SKM-1 (cell line): ENCODE data around the gene CYP26B1.

ENCODE experiments used
- DNase-seq: peaks from one replicate; lab custom pipeline; 2025; ENCODE audit not compliant: unreplicated experiment; lab: John Stamatoyannopoulos, UW

CYP26B1 gene, protein sequence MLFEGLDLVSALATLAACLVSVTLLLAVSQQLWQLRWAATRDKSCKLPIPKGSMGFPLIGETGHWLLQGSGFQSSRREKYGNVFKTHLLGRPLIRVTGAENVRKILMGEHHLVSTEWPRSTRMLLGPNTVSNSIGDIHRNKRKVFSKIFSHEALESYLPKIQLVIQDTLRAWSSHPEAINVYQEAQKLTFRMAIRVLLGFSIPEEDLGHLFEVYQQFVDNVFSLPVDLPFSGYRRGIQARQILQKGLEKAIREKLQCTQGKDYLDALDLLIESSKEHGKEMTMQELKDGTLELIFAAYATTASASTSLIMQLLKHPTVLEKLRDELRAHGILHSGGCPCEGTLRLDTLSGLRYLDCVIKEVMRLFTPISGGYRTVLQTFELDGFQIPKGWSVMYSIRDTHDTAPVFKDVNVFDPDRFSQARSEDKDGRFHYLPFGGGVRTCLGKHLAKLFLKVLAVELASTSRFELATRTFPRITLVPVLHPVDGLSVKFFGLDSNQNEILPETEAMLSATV

DNA sequence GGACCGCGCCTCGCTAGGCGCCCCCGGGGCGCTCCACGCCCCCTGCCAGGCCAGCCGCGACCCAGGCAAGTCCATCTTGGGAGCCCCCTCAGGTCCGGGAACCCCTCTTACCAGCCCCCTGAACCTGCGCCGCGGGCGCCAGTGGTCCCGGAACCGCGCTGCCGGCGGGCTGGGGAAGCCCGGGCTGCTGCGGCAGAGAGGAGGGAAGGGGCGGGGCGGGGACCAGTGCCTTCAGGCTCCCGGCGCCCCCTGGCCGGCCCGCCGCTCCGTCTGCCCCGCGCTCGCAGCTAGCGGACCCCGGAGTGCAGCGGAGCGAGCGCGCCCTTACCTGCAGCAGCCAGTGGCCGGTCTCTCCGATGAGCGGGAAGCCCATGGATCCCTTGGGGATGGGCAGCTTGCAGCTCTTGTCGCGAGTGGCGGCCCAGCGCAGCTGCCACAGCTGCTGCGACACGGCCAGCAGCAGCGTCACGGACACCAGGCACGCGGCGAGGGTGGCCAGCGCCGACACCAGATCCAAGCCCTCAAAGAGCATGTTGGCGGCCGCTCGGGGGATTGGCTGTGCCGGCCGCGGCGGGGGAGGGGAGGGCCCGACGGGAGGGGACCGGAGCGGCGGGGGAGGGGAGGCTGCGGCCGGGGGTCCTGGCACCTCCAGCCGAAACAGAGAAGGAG, at the start of gene CYP26B1:
TSS of gene CYP26B1 (minus strand) at position 560 of the 669 bp plus-strand sequence. CDS start at position 532, 28 bp downstream.
- no peak for DNase-seq

DNA sequence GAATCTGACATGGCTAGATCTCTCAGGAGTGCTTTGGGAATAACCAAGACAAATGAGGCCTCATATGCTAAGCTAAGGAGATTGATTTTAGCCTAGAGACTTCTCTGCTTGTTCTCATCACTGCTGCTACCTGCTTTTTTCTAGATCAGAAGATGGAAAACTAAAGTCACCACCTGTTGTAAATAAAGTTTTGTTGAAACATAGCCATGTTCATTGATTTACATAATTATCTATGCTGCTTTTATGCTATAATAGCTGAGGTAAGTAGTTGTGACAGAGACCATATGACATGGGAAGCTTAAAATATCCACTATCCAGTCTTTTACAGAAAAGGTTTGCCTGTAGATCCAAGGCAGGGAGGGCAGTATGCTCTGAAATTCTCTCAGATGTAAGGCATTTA, 46.1 kb upstream of the CYP26B1 start:
- DNase-seq, result no peak

DNA sequence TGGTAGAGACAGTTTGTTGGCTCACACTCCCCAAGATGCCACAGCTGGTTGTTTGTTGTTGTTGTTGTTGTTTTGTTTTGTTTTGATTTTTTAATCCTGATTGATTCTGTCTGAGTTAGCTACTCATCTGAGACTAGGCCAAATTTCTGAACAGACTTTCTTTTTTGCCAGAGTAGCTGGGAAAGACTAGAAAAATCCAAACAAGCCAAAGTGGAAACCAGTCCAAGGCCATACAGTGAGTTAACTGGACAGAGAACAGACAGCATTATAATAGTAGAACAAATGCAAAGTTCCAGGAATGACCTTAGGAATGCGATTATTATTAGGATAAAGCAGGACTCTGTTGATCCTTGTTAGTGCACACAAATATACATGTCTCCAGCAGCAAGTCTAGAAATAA, 43.8 kb upstream of the CYP26B1 start:
- no peak for DNase-seq

DNA sequence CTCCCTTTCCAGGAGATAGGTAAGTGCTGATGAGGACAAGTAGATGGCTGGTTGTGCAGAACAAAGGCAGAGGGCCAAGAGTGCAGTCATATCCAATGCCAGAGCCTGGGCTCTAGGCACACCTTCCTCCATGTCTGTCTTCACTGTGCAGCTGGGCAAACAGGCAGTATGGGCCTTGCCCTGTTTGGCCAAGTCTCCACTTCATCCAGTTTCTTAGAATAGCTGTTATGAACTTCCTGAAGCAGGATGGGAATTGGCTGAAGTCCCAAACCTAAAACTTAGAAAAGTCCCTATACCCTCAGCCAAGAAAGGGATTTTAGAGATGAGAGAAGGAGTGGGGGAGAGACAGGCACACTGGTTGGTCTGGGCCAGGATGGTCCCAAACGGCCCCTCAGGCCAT, 37.5 kb upstream of the CYP26B1 start:
- DNase-seq, result no peak

DNA sequence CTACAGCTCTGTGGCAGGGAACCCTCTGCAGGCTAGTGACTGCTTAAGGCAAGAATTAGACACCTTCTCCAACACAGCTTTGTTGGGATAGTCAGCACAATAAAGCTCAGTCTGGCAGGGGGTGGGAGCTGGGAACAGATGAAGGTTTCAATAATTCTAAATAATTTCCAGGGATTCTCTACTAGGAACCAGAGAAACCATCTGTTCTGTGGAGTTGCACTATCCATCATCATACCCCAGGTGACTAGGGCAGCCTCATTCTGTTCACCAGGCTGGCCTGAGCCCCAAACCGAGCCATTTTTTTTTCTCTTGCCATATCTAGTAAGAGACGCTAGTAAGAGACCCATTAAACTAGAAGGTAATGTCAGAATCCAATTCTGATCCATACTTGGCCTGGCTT, 35.8 kb upstream of the CYP26B1 start:
- DNase-seq, result no peak

DNA sequence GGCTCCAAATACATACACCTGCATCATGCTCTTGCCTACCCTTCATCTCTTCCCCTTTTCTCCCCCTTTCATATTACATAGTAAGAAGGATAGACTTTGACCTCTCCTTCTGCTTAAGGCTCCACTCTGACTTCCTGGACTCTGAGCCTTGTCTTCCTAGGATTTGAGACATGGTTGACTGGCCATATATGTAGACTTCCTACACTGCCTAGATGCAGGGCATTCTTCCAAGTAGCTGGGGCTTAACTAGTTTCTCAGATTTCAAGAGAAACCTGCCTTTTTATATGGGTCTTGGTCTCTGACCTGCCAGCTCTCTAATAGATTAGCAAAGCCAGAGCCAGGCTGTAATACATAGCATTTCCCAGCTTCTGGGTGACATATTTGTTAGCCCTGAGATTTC, 35.4 kb upstream of the CYP26B1 start:
- no peak for DNase-seq

DNA sequence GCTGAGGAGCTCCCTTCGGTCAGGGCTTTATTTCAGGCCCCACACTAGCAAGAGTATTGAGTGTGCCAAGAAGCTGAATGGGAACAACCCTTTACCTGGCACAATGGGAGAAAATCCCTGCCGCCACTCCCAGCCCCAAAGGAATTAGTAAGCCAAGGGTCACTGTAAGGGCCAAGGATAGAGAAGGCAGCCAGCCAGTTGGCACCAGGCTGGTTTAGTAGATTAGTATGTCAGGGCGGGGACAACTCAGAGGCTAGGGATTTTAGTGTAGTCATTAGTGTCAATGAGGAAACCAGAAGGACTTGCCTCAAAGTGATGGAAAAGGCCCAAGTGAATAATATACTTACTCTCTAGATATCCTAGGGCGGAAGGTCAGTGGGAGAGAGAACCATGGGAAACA, 34.9 kb upstream of the CYP26B1 start:
- no peak for DNase-seq

DNA sequence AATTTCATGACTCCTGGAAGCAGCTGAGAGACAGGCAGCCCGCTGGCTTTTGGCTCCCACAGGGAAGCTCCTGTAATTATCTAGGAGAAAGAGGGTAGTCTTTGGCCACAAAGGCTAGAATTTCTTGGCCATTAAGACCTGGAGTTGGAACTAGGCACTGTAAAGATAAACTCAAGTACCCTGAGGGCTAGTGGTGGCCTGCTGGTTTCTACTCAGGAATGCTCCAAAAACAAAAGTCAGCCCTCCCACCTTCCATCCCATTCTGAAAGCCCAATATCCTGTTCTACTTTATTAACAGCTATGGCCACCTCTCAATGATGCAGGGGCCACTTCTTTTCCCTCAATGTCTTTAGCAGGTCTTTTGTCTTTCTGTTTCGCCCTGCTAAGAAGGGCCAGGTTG, 34.0 kb upstream of the CYP26B1 start:
- no peak for DNase-seq

DNA sequence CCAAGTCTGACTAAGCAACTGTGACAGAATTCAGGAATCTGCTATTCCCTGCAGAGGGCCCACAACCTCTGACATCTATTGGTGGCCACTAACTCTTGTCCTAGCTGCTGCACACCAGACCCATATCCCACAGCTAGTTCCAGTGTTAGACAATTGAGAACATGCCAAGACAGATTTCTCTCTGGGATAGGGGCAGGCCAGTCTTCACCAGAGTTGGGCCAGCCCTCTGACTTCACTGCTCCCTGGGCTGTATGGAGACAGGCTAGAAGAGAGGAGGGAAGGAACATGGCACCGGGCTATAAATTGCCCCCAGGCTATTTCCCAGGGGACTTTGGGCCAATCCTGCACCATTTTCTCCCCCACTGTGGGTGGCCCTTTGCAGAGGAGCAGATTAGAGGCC, 32.7 kb upstream of the CYP26B1 start:
- no peak for DNase-seq

DNA sequence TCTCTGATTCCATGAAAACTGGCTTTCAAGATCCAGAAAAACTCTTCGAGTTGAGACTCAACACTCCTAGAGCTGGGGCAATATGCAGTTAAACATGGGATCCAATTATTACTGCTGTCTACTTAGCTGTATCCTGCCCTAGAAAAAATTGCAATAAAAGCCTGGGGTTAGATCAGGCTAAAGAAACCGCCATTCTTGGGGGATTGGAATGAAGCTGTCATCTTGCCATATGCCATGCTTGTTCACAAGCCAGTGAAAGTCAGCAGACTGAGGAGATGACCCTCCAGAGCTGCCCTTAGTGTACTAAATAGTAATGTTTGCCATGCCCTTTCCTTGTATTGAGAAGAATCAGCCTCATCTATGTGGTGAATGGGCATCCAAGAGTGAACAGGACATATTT, 30.9 kb upstream of the CYP26B1 start:
- no peak for DNase-seq

DNA sequence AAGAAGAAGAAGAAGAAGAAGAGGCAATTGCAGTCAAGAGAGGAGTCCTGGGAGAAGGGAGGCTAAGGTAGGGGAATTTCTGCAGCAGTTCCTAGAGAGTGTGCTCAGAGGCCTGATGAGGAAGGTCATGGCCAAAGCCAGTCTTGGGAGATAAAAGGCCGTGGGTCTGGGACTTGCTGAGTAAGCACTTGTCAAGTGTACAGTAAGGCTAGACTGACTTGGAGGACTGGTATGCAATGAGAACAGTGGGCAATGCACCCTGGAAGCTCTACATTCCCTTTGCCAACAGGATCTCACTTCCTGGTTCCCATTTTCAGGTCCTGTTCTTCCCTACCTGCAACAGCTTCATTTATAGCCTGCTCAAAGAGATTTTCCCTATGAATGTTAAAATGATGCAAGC, 28.6 kb upstream of the CYP26B1 start:
- DNase-seq, result no peak

DNA sequence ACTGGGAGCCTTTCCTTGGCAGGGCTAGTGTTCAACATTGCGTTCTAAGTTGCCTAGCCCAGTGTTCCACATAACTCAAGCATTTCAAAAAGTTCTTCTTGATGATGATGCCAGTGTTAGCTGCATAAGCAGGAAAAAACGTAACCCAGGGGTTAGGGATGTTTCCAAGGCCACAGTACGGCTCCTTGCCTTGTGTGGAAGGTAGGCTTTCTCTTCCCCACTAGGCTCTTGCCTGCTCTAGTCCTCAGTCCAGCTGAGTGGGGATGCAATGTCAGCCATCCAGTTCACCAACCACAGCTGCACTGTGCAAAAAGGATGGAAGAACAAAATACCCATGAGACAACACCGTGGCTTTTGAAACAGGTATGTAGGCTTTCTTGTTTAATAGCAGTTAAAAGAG, 28.0 kb upstream of the CYP26B1 start:
- no peak for DNase-seq

DNA sequence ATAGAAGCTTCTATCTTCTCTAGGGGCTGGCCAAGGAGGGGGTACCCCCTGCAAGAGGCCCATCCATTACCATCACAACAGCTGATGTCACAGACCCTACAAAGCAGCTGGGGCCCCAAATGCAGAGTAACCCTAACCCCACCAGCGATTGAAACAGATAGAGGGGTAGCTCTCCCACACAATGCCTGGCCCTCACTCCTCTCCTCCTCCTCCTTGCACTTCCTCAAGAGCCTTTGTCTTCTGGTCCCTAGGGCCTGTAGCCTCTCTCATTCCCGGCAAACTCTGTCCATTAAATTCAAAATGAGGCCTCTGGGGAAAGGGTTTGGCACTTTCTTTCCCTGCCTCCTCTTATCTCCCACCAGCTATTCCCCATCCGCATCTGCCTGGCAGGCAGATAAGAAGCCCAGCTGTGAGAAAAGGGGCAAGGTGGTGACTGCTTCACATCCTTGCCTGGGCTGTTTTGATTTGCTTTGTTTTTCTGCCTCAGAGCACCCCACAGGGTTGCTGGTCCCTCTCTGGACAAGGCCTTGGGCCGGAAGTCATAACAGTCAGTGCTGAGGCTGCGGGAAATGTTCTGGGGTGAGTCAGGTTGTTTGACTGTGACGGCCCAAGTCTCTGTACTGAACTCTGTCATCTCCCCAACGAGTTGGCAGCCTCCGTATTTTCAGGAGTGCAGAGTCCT, 26.1 kb upstream of the CYP26B1 start:
- DNase-seq, result no peak

DNA sequence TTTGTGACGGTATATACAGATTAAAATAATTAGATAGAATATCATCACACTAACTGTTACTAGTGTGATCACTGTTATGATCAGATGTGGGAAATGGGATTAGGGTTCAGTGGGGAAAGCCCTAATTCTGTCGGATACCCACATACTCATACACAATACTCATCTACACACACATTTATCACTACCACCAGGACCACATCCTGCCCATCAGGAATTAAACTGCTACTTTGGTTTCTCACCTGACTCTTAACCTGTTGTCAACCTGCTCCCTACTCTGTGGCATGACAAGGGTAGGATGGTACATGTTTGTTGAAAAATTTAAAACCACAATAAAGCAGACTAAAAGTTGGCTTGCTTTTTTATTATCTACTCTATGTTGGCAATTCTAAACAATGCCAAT, 24.8 kb upstream of the CYP26B1 start:
- no peak for DNase-seq

DNA sequence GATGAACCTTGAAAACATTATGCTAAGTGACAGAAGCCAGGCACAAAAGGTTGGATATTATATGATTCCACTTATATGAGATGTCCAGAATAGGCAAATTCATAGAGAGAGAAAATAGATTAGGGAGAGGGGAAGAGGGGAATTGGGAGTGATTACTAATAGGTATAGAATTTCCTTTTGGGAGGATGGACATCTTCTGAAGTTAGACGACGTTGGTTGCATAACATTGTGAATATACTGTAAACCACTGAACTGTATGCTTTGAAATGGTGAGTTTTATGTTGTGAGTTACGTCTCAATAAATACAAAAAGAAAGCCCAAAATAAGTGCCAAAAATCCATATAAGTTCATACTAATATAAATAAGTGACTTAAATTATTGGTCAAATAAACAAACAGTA, 18.6 kb upstream of the CYP26B1 start:
- no peak for DNase-seq

DNA sequence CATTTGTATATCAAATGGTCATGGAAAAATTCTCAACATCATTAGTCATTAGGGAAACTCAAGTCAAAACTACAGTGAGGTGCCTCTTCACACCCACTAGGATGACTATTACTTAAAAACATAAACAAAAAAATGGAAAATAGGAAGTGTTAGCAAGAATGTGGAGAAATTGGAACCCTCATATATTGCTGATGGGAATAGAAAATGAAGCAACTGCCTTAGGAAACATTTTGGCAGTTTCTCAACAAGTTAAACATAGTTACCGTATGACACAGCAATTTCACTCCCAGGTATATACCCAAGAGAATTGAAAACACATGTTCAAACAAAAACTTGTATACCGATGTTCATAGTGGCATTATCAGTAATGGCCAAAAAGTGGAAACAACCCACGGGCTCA, 18.1 kb upstream of the CYP26B1 start:
- DNase-seq, result no peak

DNA sequence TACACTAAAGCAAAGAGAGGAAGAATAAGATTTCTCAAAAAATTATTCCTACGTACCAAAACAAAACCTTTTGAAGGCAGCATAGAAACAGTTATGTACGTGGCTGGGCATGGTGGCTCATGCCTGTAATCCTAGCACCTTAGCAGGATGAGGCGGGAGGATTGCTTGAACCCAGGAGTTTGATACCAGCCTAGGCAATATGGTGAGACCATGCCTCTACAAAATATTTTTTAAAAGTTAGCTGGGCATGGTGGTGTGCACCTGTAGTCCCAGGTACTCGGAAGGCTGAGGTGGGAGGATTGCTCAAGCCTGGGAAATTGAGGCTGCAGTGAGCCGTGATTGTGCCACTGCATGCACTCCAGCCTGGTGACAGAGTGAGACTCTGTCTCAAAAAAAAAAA, 14.9 kb upstream of the CYP26B1 start:
- DNase-seq, result no peak

DNA sequence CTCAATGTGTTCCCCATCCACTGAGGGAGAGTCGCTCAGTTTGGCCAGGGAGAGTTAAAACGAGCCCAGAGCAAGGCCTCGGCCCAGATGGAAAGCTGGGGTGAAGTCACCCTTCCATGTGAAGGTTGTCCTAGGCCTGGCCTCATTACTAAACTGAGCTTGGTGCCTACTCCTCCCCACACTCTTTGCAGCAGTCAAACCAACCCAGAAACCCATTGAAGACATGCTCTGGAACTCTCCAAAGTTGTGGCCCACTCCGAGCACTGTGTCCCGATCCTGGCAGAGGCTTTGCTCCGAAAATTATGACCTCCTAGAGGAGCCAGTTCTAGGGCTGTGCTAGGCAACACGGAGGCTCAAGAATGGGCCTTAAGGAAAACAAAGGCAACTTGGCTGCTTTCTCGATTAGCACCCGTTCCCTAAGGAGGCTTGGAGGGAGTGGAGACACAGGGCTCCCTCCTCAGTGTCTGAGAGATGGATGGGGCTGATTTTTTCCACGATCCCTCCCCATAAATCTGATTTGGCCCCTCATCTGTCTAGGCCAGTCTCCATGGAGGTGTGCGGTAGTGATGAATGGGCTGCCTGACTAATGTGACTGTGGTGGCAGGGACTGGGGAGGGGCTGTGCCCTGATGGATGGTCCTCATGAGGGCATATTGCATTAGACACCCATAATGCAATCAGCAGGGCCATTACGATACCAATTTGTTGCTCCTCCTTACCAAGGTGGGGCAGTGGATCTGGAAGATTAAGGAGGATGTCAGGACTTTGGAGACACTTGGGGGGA, 11.7 kb upstream of the CYP26B1 start:
- DNase-seq, result no peak

DNA sequence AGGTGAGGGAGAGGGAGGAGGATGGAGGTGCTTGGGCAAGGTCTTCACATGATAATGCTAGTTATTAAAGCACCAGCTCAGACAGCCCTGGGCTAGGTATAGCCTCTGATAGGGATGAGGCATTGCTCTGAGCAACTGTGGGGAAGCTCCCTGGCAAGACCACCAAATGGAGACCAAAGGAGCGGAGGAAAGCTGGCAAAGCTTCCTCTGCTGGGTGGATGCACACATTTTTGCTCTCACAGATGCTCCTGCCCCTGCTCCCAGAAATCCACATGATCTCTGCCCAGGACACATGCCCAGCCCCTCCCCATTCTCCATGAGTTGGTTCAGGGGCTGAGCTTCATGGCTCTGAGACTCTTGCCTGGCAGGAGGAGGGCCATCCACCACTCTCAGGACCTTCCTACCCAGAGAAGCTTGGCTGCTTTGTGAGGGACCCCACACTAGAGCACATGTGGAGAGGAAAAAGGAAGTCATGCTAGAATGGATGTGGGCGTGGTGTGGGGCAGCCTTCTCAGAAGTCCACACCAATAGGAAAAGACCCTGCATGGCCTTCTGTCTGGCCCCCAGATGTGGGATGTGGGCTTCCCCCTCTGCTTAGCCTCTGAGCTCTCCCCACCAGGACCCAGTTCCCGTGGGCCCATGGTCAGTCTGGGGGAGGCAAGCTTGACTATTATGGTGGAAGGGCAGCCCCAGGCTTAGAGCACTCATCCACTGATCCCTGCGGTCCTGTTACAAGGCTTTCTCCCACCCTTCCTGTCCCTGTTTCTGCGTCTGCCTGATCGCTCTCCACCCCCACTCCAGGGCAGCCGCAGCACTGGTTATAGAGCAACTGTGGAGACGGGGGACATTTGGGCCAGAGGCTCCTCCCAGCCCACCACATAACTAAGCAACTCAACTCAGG, 10.5 kb upstream of the CYP26B1 start:
- no peak for DNase-seq

DNA sequence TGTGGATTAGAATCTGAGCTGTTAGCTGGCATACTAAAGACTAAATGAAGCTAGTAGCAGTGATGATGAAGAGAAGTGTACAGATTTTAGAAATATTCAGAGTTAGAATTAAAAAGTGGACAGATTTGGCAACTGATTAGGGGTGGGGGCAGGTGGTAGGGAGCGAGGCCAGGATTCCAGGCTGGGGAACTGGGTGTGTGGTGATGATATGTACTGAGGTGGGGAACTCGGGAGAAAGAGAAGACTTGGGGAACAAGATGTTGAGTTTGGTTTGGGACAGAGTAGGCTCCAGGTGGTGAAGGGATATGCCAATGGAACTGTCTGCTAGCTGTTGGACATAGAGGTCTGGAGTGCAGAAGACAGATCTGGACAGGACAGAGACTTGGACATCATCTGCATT, 9.2 kb upstream of the CYP26B1 start:
- no peak for DNase-seq
